Activated T-cell treated with anti-CD3 and anti-CD28 coated beads, Interleukin-2, amount 50 U/mL, for 72 hours (primary cell): ENCODE data around the gene IRX5. TPM values are rescaled to one million over a fixed set of nuclear protein-coding genes. Genes with fewer than 3 reads are reported as not detected.

Experiments used
- ATAC-seq, 2 donors: fragments of 150-1000 bp; cut with Tn5 transposase; replicated peaks in 1 of 2; 2 replicates each; pipeline ENCODE4 v1.10.0; 2021; ENCODE audit warnings: moderate library complexity in 2 of 2, mild to moderate bottlenecking in 1 of 2
- DNase-seq, 2 donors: peaks; one replicate each; pipeline ENCODE4 v3.0.0; 2021 to 2022; ENCODE audit warnings: mixed read lengths in 1 of 2
- H3K27ac Mint-ChIP-seq: one replicate; pipeline ENCODE4 v1.8.0; 2022; ENCODE audit warnings: mild to moderate bottlenecking, moderate library complexity, mixed read lengths
- H3K27me3 Mint-ChIP-seq: one replicate; pipeline ENCODE4 v1.8.0; 2022; ENCODE audit warnings: low read depth, mixed read lengths
- H3K36me3 Mint-ChIP-seq, 2 donors: one replicate each; pipeline ENCODE4 v1.8.0; 2022; ENCODE audit warnings: mixed read lengths in 2 of 2, mild to moderate bottlenecking in 1 of 2; ENCODE audit not compliant: insufficient read depth in 2 of 2
- H3K4me1 Mint-ChIP-seq: one replicate; pipeline ENCODE4 v1.8.0; 2022; ENCODE audit warnings: low read depth, mixed read lengths
- H3K4me3 Mint-ChIP-seq, 2 donors: one replicate each; pipeline ENCODE4 v1.8.0; 2022; ENCODE audit warnings: mild to moderate bottlenecking in 2 of 2, mixed read lengths in 2 of 2, moderate library complexity in 2 of 2
- H3K9me3 Mint-ChIP-seq, 2 donors: one replicate each; pipeline ENCODE4 v1.8.0; 2022; ENCODE audit warnings: mixed read lengths in 2 of 2
- total RNA-seq, 2 donors: library from RNA; stranded (reverse); gene quantifications; one replicate each; pipeline ENCODE4 v1.2.3, GENCODE V29; 2022

The IRX5 gene
- total RNA-seq, 2 donors from 2014 or later: 0.74 to 1.4 TPM

DNA sequence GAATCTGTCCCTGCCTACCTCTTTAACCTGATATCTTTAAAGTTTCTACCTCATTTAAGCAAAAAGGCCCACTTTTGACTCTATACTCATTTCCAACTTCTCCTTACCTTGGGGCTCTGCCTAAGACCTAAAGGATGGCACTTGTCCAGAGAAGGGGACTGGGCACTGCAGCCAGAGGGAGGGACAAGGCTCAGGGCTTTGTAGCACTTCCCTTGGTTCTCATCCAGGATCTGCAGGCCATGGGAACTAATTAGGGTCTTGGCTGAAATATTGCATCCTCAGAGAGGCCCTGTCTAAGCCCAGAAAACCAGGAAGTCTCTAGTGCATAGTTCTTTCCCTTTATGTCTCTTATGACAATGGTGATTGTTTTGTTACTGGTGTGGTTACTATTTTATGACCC is 37.3 kb downstream of the IRX5 start:
- H3K27me3 Mint-ChIP-seq: peaks cover 10% of the 10 kb centered on the region
- H3K4me1 Mint-ChIP-seq: no peaks in the 10 kb centered on the region
- H3K9me3 Mint-ChIP-seq: peaks cover 0 to 3% of the 10 kb centered on the region in 2 donors
- ATAC-seq (no peak), DNase-seq (no peak)
- no peak overlapping the region for H3K27ac Mint-ChIP-seq
- H3K36me3 Mint-ChIP-seq: peaks cover 0 to 1% of the 10 kb centered on the region in 2 donors
- H3K4me3 Mint-ChIP-seq: no peak overlapping the region

DNA sequence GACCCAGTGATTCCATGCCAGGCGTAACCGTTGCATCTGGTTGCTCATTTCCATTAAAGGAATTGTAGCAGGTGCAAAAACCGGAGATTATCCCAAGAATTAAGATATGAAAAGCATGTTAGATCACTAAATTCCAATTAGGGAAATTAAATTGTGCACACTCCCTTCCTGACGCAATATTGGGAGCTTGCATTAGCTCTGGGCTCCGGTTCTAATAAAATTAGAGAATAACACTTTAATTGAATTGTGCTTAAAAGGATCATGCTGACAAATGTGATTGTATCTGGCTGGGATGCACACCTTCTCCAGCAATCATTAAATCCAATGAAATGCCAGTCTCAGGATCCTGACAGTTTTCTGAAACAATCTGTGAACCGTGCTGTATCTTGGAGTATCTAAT is 38.1 kb downstream of the IRX5 start:
- ATAC-seq (no peak), DNase-seq (no peak)
- Mint-ChIP-seq H3K4me1 (no peaks in the 10 kb centered on the region), H3K4me3 (no peak overlapping the region), H3K27ac (no peak overlapping the region), H3K36me3 (peaks cover 0 to 1% of the 10 kb centered on the region in 2 donors), H3K27me3 (peaks cover 15% of the 10 kb centered on the region), H3K9me3 (peaks cover 0 to 3% of the 10 kb centered on the region in 2 donors)

DNA sequence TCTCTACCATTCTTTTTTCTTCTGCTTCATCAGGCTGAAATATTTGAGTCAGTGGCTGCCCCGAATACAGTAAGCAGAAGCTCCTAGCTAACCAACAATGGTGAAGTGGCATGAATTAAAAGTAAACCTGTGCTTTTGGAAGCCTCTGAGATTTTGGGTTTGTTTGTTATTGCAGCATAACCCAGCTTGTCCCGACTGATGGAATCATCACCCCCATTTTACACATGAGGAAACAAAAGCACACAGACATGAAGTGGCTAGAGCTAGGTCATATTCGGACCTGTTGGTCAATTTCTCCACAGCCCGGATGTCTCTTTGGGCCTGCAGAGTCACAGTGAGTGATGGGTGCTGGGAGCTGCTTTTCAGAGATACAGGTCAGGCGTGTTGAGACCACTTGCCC is 39.4 kb downstream of the IRX5 start:
- no peak overlapping the region for H3K4me3 Mint-ChIP-seq
- H3K27ac Mint-ChIP-seq: no peak overlapping the region
- DNase-seq (no peak), ATAC-seq (no peak)
- H3K27me3 Mint-ChIP-seq: peaks cover 24% of the 10 kb centered on the region
- peaks cover 1 to 3% of the 10 kb centered on the region in 2 donors for H3K9me3 Mint-ChIP-seq
- H3K4me1 Mint-ChIP-seq: no peaks in the 10 kb centered on the region
- peaks cover 0 to 1% of the 10 kb centered on the region in 2 donors for H3K36me3 Mint-ChIP-seq

DNA sequence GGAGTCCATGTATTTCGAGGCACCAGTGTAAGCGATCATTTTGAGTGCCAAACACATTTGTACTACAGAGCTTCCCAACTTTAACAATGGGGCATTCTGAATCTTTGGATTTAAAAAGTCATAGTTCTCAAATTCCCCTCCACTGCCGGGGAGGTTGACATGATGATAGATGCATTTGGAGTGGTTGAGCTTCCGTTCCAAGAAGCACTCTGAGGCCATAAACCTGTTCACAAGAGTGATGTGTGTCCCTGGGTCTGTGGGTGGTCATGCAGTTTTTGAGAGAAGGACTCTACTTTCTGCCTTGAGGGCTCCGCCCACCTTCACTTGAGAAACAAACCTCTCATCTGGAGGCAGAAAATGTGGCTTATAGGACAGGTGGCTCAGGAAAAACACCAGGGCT is 43.7 kb downstream of the IRX5 start:
- ATAC-seq: no peak
- peaks cover 0 to 1% of the 10 kb centered on the region in 2 donors for H3K9me3 Mint-ChIP-seq
- H3K4me1 Mint-ChIP-seq: no peaks in the 10 kb centered on the region

GRCh38 chr16:54976651-54977200 is 46.1 kb downstream of the IRX5 start:
- ATAC-seq (no peak), DNase-seq (no peak)
- peaks cover 48% of the 10 kb centered on the region for H3K27me3 Mint-ChIP-seq
- peaks cover 0 to 1% of the 10 kb centered on the region in 2 donors for H3K9me3 Mint-ChIP-seq
- no peaks in the 10 kb centered on the region for H3K36me3 Mint-ChIP-seq
- H3K4me3 Mint-ChIP-seq: no peak overlapping the region
- H3K27ac Mint-ChIP-seq: no peak overlapping the region
- H3K4me1 Mint-ChIP-seq: no peaks in the 10 kb centered on the region

More for the DNA sequence above, 43.7 kb downstream of the IRX5 start:
- H3K27me3 Mint-ChIP-seq: peaks cover 48% of the 10 kb centered on the region
- DNase-seq: no peak
- no peaks in the 10 kb centered on the region for H3K36me3 Mint-ChIP-seq
- H3K27ac Mint-ChIP-seq: no peak overlapping the region
- no peak overlapping the region for H3K4me3 Mint-ChIP-seq

- H3K4me1 Mint-ChIP-seq: no peaks in the 10 kb centered on the region
- peaks cover 45% of the 10 kb centered on the region for H3K27me3 Mint-ChIP-seq
- ATAC-seq (no peak), DNase-seq (no peak)
- H3K36me3 Mint-ChIP-seq: no peaks in the 10 kb centered on the region
- peaks cover 0 to 1% of the 10 kb centered on the region in 2 donors for H3K9me3 Mint-ChIP-seq
- no peak overlapping the region for H3K4me3 Mint-ChIP-seq
- no peak overlapping the region for H3K27ac Mint-ChIP-seq
Measured at GRCh38 chr16:54977211-54977610, 46.5 kb downstream of the IRX5 start.

DNA sequence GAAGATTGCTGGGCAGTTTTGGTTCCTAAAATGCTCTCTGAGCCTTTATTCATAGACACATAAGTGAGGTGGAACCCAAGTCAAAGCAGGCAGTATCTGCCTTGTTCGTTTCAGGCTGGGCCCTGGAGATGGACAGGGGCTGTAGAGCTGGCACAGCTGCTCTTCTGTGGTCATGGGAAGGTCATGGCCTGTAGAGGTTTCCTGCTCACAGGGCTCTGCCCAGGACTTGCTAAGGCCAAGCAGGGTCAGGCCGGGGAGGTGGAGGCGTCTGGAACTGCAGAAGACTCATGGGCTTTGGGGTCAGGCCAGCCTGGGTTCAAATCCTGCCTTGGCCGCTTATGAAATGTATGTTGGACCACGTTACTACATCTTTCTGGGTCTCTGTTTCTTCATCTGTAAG is 50.2 kb downstream of the IRX5 start:
- no peaks in the 10 kb centered on the region for H3K9me3 Mint-ChIP-seq
- no peak overlapping the region for H3K27ac Mint-ChIP-seq
- H3K27me3 Mint-ChIP-seq: peaks cover 17% of the 10 kb centered on the region
- no peaks in the 10 kb centered on the region for H3K4me1 Mint-ChIP-seq
- H3K36me3 Mint-ChIP-seq: no peaks in the 10 kb centered on the region
- DNase-seq (no peak), ATAC-seq (no peak)
- no peak overlapping the region for H3K4me3 Mint-ChIP-seq
